Vagina (tissue), 2 donors: Measurements from ENCODE around the gene ZNF410.

ENCODE experiments used
- CTCF ChIP-seq, 3 experiments: fragments of 450-650 bp in 2 of 3; fragments of 200-600 bp in 1 of 3; sonication (generic) in 1 of 3; IDR thresholded peaks; one replicate each; pipeline ENCODE4 v1.5.1; 2017 to 2019; ENCODE audit warnings: antibody characterized with exemption in 3 of 3, mild to moderate bottlenecking in 2 of 3, moderate library complexity in 2 of 3
- POLR2A ChIP-seq, 2 donors: fragments of 450-650 bp; IDR thresholded peaks; one replicate each; pipeline ENCODE4 v1.6.1; 2017; ENCODE audit warnings: antibody characterized with exemption in 2 of 2, mild to moderate bottlenecking in 2 of 2, moderate library complexity in 2 of 2

- TF ChIP-seq CTCF (IDR thresholded peaks at IDR 0.05) (no peak), POLR2A (IDR thresholded peaks at IDR 0.05) (no peak)
Measured at GRCh38 chr14:73909681-73910080, 23.0 kb downstream of the ZNF410 start.
